ENCODE data around the gene ZNF407.

- no peak for TF ChIP-seq CTCF (conservative IDR thresholded peaks at IDR 0.05 in 1 of 2, IDR thresholded peaks at IDR 0.05 in 1 of 2; ENCODE audit: extremely low read depth in 1 of 2, insufficient read depth in 1 of 2, low read depth in 1 of 2, low read length in 2 of 2)
- TF ChIP-seq EZH2 (IDR thresholded peaks at IDR 0.05; ENCODE audit: borderline replicate concordance, low read length): no peak
Measured at GRCh38 chr18:75049455-75049789, 451.8 kb downstream of the ZNF407 start.
